Activated T-cell treated with anti-CD3 and anti-CD28 coated beads, Interleukin-2, amount 50 U/mL, for 72 hours (primary cell): ENCODE data around the gene TMPRSS4. TPM values are rescaled to one million over a fixed set of nuclear protein-coding genes. Genes with fewer than 3 reads are reported as not detected.

Source experiments
- ATAC-seq, 2 donors: fragments of 150-1000 bp; cut with Tn5 transposase; replicated peaks in 1 of 2; 2 replicates each; pipeline ENCODE4 v1.10.0; 2021; ENCODE audit warnings: moderate library complexity in 2 of 2, mild to moderate bottlenecking in 1 of 2
- DNase-seq, 2 donors: peaks; one replicate each; pipeline ENCODE4 v3.0.0; 2021 to 2022; ENCODE audit warnings: mixed read lengths in 1 of 2
- H3K27ac Mint-ChIP-seq: one replicate; pipeline ENCODE4 v1.8.0; 2022; ENCODE audit warnings: mild to moderate bottlenecking, moderate library complexity, mixed read lengths
- H3K27me3 Mint-ChIP-seq: one replicate; pipeline ENCODE4 v1.8.0; 2022; ENCODE audit warnings: low read depth, mixed read lengths
- H3K36me3 Mint-ChIP-seq, 2 donors: one replicate each; pipeline ENCODE4 v1.8.0; 2022; ENCODE audit warnings: mixed read lengths in 2 of 2, mild to moderate bottlenecking in 1 of 2; ENCODE audit not compliant: insufficient read depth in 2 of 2
- H3K4me1 Mint-ChIP-seq: one replicate; pipeline ENCODE4 v1.8.0; 2022; ENCODE audit warnings: low read depth, mixed read lengths
- H3K4me3 Mint-ChIP-seq, 2 donors: one replicate each; pipeline ENCODE4 v1.8.0; 2022; ENCODE audit warnings: mild to moderate bottlenecking in 2 of 2, mixed read lengths in 2 of 2, moderate library complexity in 2 of 2
- H3K9me3 Mint-ChIP-seq, 2 donors: one replicate each; pipeline ENCODE4 v1.8.0; 2022; ENCODE audit warnings: mixed read lengths in 2 of 2
- total RNA-seq, 2 donors: library from RNA; stranded (reverse); gene quantifications; one replicate each; pipeline ENCODE4 v1.2.3, GENCODE V29; 2022

Gene TMPRSS4
- total RNA-seq, 2 donors from 2014 or later: 0.07 TPM; not detected in 1

DNA sequence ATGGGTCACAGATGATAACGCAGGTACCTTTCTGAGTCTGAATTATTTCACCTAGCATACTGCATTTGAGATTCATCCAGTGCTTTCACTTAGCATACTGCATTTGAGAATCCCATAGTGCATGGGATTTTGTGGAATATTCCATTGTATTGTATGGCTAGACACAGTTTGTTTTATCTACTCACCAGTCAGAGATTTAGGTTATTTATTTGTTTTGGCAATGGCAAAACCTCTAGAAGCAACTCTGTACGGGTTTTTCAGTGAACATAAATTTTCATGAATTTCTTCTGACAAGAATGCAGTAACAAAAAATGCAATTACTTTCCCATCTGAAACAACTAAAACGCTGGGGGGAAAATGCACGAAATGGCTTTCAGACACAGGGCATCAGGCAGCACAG, 51.4 kb downstream of the TMPRSS4 start:
- Mint-ChIP-seq H3K36me3 (no peaks in the 10 kb centered on the region), H3K4me1 (no peaks in the 10 kb centered on the region), H3K27ac (no peak overlapping the region), H3K27me3 (no peaks in the 10 kb centered on the region), H3K4me3 (no peak overlapping the region), H3K9me3 (no peaks in the 10 kb centered on the region)
- no peak for ATAC-seq
- DNase-seq: no peak

DNA sequence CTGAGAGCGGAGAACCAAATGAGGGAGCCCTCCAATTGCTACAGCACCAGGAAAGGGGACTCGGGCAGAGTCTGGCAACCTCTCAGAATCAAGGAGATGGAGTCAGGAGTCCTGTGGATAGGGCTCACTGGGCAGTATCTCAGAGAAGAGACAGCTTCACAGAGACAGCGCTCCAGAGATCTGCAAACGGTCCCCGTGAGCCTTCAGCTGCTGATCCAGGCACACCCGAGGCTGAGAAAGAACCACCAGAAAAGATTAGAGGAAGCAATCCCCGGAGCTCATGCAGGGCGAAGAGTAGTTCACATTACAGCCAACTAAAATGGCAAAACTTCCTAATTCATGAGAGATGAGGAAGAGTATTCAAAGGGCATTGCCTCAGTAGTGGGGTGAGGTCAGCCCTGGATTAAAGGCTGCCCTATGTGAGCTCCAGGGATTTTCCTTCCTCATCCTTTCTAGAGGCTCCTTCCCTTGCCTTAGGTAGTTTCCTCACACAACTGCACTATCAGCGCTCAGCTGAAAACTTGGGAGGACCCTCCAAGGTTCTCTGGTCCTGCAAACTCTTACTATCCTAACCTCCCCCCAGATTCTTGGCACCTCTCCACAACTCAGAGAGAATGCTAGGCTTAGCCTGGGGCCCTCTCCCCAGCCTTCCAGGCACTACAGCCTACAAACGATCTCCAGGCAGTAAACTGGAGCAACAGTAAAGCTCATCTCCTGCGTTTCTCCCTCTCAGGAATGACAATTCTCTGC, 52.0 kb downstream of the TMPRSS4 start:
- Mint-ChIP-seq H3K27me3 (no peaks in the 10 kb centered on the region), H3K4me3 (no peak overlapping the region), H3K36me3 (no peaks in the 10 kb centered on the region), H3K4me1 (no peaks in the 10 kb centered on the region), H3K9me3 (no peaks in the 10 kb centered on the region), H3K27ac (no peak overlapping the region)
- DNase-seq (no peak), ATAC-seq (no peak)

DNA sequence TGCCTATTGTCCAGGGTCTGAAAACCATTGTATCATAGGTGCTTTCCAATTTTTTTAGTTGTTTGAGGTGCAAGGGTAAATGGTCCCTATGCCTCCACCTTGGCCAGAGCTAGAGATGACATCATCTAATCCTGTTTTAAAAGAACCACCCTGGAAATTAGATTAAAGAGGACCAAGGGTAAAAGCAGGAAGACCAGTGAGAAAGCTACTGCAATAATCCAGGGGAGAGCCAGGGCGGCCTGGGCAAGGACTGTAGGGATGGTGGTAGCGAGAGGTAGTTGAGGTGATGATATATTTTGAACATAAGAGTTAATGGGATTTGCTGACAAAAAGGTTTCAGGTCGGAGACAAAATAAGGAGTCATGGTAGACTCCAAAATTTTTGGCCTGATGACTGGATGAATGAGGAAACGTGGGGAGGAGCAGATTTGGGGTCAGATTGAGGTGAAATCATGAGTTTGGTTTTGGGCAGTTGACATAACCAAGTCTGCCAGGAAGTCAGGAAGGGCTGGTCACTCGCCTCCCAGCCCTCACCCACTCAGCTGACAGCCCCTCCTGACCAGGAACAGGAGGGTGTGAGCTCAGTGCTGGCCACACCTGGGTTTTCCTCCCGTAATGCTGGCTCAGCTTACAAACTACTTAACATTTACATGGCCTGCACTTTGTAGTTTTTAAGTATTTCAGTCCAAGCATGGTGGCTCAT, 52.7 kb downstream of the TMPRSS4 start:
- Mint-ChIP-seq H3K27me3 (no peaks in the 10 kb centered on the region), H3K4me3 (no peak overlapping the region), H3K9me3 (no peaks in the 10 kb centered on the region), H3K4me1 (no peaks in the 10 kb centered on the region), H3K27ac (no peak overlapping the region), H3K36me3 (no peaks in the 10 kb centered on the region)
- no peak for ATAC-seq
- DNase-seq: no peak

DNA sequence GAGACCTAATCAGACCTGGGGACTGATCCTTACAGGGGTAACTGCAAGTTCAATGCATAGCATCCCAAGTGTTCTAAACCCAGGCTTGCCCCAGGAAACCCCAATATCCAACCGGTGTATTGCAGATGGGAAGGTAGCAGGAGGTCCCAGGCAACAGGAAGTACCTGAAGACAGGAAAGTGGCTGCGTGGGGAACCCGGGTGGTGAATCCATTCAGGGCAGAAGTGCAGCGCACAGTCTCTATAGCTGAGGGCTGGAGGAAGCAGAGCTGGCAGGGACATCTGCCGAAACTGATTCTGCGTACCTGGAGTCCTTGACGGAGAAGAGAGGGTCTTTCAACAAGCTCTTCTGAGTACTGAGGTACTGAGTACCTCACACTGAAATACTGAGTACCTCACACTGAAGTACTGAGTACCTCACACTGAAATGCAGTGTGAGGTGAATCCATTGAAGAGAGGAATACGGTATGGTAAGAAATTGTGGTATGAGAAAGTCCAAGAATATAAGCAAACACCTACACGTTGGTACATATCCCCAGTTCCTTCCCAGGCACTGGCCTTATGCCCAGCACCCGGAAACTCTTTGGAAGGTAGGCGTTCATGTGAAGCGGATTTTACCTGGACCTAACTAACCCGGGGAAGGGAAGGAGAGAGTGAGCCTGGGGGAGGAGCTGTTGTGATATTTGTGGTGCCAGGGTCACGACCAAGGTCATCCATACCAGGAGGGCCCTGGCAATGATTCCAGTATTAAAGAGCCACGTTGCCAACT, 55.7 kb downstream of the TMPRSS4 start:
- H3K4me1 Mint-ChIP-seq: no peaks in the 10 kb centered on the region
- H3K27me3 Mint-ChIP-seq: no peaks in the 10 kb centered on the region
- no peak for DNase-seq
- H3K9me3 Mint-ChIP-seq: no peaks in the 10 kb centered on the region
- ATAC-seq: no peak
- H3K4me3 Mint-ChIP-seq: no peak overlapping the region
- no peaks in the 10 kb centered on the region for H3K36me3 Mint-ChIP-seq
- no peak overlapping the region for H3K27ac Mint-ChIP-seq

DNA sequence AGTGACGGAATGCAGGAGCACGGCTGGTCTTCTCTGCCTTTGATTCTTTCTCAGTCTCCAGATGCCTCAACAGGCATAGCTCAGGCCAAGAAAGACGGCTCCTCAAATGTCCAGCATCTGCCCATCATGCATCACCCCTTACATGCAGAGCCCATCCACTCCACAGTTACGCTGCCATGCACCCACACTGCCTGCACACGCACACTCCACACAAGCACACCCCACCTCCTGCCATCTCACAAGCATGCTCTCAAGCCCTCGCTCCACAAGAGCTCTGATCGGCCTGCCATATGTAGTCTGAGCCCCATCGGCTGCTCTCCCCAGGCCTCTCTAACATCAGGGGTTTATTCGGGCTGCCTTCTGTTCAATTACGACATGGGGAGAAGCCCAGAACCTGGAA, 56.9 kb downstream of the TMPRSS4 start:
- Mint-ChIP-seq H3K36me3 (no peaks in the 10 kb centered on the region), H3K27me3 (peaks cover under 1% of the 10 kb centered on the region), H3K27ac (no peak overlapping the region), H3K4me3 (no peak overlapping the region), H3K4me1 (no peaks in the 10 kb centered on the region), H3K9me3 (no peaks in the 10 kb centered on the region)
- ATAC-seq (no peak), DNase-seq (no peak)

DNA sequence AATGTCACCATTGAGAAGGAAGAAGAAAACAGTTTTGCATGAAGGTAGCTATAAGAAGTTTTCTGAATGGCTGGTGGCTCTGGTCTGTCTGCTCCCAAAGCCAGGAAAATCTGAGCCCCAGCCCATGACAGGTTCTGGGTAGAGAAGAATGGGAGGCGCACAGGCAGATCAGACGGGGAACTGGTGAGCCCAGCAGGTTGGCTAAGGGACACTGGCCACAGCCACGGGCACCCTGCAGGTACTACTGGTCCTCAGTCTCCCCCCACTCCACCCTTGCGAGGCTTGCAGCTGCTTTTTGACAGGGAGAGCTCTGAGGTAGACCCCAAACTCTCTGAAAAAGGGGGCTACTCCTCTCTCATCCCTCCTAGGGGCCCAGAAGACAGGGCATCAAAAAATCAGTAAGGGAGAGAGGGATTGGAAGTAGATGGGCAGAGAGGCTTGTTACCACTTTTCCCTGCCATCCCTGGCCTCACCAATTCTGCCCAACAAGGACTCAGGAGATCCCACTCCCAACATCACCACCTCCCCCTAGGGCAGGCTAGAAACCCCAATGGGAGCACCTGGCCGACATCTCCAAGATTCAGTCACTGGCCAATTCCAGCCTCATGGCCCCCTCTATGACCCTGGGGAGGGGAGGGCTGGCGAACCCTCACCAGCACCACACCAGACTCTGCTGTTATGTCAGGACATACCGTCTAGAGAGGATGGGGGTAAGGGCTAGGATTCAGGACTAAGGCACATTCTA, 58.3 kb downstream of the TMPRSS4 start:
- H3K9me3 Mint-ChIP-seq: no peaks in the 10 kb centered on the region
- H3K4me3 Mint-ChIP-seq: no peak overlapping the region
- no peak for ATAC-seq
- no peak overlapping the region for H3K27ac Mint-ChIP-seq
- H3K4me1 Mint-ChIP-seq: peaks cover 5% of the 10 kb centered on the region
- no peaks in the 10 kb centered on the region for H3K36me3 Mint-ChIP-seq
- peaks cover 11% of the 10 kb centered on the region for H3K27me3 Mint-ChIP-seq
- no peak for DNase-seq

DNA sequence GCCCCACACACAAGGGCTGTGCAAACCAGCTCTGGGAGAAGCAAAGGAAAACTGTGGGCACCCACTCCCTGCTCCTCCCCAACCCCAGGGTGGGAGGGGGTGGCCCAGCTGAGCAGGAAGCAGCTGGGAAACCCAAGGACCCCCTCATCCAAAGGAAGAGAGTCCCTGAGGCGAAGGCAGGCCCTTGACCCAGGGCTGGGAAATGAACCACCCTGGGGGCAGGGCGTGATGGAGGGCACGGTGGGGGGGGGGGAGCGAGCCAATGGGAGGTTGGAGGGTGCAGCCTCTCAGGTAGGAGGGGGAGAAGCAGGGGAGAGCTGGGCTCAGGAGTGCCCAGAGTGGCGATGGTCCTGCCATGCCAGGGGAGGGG, 58.9 kb downstream of the TMPRSS4 start:
- H3K36me3 Mint-ChIP-seq: no peaks in the 10 kb centered on the region
- peaks cover 17% of the 10 kb centered on the region for H3K27me3 Mint-ChIP-seq
- no peaks in the 10 kb centered on the region for H3K9me3 Mint-ChIP-seq
- H3K4me1 Mint-ChIP-seq: peaks cover 5% of the 10 kb centered on the region
- ATAC-seq (no peak), DNase-seq (no peak)
- no peak overlapping the region for H3K4me3 Mint-ChIP-seq
- H3K27ac Mint-ChIP-seq: no peak overlapping the region

DNA sequence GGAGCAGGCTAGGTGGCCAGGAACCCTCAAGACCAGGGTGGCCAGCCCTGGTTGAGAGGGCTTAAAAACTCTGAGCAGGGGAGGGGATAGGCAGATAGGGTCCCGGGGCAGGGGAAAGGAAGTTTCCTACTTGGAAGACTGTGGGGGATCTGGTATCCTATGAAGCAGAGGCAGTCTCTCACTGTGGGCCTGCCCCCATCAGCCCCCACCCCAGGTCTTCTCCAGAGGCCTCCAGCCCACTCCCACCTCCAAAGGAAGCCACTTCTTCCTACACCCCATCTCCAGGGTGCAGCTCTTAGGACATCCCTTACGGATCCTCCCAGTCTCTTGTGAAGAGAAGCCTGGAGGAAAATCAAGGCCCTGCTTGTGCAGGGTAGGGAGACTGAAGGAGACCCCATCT, 59.5 kb downstream of the TMPRSS4 start:
- Mint-ChIP-seq H3K9me3 (no peaks in the 10 kb centered on the region), H3K27me3 (peaks cover 21% of the 10 kb centered on the region), H3K27ac (no peak overlapping the region), H3K36me3 (no peaks in the 10 kb centered on the region), H3K4me1 (peaks cover 5% of the 10 kb centered on the region), H3K4me3 (no peak overlapping the region)
- ATAC-seq (no peak), DNase-seq (no peak)

DNA sequence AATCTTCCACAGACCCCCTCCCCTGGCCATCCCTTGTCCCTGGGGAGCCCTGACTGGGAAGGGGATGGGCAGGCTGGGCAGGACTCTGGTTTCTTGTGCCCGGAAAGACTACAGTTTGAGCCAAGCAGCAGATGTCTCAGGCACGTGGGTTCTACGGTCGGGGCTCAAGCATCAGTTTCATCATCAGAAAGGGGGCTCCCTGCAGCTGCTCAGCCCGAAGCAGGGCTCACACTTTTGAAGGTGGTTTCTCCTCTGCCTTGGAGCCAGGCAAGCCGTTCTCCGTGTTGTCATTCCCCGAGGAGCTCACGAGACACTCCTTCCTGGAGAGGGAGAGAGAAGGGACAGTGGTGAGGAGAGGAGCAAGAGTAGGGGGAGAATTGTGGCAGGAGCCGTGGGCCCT, 59.9 kb downstream of the TMPRSS4 start:
- H3K9me3 Mint-ChIP-seq: no peaks in the 10 kb centered on the region
- H3K4me1 Mint-ChIP-seq: peaks cover 5% of the 10 kb centered on the region
- ATAC-seq (no peak), DNase-seq (no peak)
- H3K27me3 Mint-ChIP-seq: peaks cover 25% of the 10 kb centered on the region
- no peak overlapping the region for H3K27ac Mint-ChIP-seq
- H3K36me3 Mint-ChIP-seq: no peaks in the 10 kb centered on the region
- no peak overlapping the region for H3K4me3 Mint-ChIP-seq

DNA sequence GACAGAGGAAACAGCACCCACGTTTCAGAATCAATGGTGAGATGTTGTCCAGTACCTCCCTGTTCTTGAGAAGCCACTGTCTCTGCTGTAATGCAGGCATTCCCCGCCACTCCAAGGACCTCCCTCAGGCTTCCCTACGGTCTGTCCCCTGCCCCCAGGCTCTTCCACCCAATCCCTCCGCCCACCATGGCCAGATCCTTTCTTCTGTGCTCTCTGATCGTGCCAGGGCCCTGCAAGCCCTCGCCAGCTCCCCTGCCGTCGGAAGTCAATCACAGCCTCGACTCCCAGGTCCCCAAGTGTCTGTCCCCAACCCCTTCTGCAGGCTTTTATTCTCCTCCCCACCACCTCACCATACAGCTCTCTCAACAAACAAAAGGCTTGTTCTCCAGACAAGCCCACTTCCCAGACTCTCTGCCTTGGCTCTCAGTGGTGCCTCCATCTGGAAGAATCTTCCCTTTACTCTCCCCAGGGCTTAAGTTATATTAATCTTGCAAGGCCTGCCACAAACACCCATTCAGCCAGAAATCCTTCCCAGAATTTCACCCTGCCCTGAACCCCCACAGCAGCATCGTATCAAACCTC, 62.1 kb downstream of the TMPRSS4 start:
- ATAC-seq: no peak
- peaks cover 14% of the 10 kb centered on the region for H3K4me1 Mint-ChIP-seq
- H3K36me3 Mint-ChIP-seq: no peaks in the 10 kb centered on the region
- H3K27me3 Mint-ChIP-seq: peaks cover 46% of the 10 kb centered on the region
- H3K4me3 Mint-ChIP-seq: no peak overlapping the region
- H3K27ac Mint-ChIP-seq: no peak overlapping the region
- no peak for DNase-seq
- H3K9me3 Mint-ChIP-seq: no peaks in the 10 kb centered on the region

DNA sequence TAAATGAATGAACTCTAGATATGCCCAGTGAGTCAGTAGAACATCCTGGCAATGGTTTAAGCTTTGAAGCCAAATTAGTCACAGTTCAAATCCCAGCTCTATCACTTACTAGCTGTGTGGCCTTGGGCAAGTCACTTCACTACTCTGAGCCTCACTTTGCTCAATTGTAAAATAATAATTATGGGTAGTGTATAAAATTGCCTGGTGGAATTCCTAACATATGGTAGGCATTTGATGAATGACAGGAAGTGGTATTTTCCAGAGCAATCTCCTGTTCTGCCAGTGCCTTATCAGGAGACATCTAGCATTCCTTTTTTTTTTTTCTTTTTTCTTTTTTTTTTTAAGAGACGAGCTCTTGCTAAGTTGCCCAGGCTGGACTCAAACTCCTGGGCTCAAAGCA, 62.7 kb downstream of the TMPRSS4 start:
- DNase-seq (no peak), ATAC-seq (no peak)
- Mint-ChIP-seq H3K36me3 (no peaks in the 10 kb centered on the region), H3K4me1 (peaks cover 18% of the 10 kb centered on the region), H3K4me3 (no peak overlapping the region), H3K9me3 (no peaks in the 10 kb centered on the region), H3K27ac (no peak overlapping the region), H3K27me3 (peaks cover 52% of the 10 kb centered on the region)

DNA sequence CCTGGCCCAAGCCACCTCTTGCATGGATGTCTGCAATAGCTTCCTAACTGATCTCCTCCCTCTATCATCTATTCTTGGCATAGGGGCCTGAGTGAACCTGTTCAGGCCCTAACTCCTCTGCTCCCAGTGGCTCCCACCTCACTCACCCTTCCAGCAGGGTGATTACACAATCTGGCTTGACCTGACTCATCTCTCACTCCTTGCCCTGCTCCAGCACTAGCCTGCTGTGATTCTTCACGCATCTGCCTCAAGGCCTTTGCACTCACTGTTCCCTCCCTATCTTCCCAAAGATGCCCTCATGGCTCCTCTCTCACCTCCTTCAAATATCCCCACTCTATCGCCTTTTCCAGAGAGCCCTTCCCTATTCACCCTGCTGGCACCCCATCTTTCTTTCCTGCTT, 65.2 kb downstream of the TMPRSS4 start:
- H3K4me3 Mint-ChIP-seq: no peak overlapping the region
- no peaks in the 10 kb centered on the region for H3K9me3 Mint-ChIP-seq
- peaks cover 18% of the 10 kb centered on the region for H3K4me1 Mint-ChIP-seq
- H3K36me3 Mint-ChIP-seq: no peaks in the 10 kb centered on the region
- H3K27me3 Mint-ChIP-seq: peaks cover 68% of the 10 kb centered on the region
- H3K27ac Mint-ChIP-seq: no peak overlapping the region
- DNase-seq (no peak), ATAC-seq (no peak)
